AG09319 (cell line): ENCODE measurements around the gene HS3ST3B1.

ENCODE experiments used
- DNase-seq: peaks from one replicate; pipeline ENCODE4 v3.0.0-alpha.2; 2010; ENCODE audit warnings: low read depth; ENCODE audit errors: extremely low read depth
- TF ChIP-seq, protein P1 (sequence below): IDR thresholded peaks from 2 replicates; pipeline ENCODE4 v1.5.1; 2011; ENCODE audit warnings: low read depth, mild to moderate bottlenecking, inconsistent platforms, low read length, moderate library complexity

HS3ST3B1 gene

DNA sequence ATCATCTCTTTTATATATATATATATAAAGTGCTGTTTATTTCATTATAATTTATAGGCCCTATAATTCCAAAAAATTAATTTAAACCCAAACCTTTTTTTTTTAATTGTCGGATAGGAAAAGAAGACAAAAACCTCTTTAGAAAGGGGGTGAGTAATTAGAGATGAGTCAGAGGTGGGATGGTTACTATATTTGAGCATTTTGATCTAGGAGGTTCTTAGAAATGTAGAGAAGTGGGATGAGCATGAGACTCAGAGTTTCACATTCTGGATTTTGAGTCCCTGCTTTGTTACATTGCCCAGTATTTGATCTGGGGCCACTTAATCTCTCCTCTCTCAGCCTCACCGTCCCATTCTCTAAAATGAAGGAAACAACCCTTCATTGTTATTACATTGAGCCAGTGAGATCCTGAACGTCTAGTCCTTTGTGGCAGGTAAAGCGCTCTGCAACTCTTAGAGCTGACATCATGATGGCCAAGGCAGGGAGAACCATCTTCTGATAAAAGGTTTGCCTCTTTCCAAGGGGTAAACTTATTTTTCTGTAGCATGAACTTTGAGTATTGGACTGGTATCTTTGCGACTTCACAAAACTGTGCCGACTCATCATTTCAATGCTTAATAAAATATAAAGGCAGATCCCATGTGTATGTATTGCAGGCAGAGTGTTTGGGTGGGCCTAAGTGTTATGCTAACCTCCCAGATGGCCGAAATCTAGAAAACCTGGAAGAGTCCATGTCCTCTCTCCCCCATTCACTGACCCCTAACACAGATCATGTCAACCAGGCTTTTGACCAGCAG lies 21.3 kb downstream of the HS3ST3B1 start:
- TF ChIP-seq, protein P1, sequence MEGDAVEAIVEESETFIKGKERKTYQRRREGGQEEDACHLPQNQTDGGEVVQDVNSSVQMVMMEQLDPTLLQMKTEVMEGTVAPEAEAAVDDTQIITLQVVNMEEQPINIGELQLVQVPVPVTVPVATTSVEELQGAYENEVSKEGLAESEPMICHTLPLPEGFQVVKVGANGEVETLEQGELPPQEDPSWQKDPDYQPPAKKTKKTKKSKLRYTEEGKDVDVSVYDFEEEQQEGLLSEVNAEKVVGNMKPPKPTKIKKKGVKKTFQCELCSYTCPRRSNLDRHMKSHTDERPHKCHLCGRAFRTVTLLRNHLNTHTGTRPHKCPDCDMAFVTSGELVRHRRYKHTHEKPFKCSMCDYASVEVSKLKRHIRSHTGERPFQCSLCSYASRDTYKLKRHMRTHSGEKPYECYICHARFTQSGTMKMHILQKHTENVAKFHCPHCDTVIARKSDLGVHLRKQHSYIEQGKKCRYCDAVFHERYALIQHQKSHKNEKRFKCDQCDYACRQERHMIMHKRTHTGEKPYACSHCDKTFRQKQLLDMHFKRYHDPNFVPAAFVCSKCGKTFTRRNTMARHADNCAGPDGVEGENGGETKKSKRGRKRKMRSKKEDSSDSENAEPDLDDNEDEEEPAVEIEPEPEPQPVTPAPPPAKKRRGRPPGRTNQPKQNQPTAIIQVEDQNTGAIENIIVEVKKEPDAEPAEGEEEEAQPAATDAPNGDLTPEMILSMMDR = no peak
- no peak for DNase-seq

DNA sequence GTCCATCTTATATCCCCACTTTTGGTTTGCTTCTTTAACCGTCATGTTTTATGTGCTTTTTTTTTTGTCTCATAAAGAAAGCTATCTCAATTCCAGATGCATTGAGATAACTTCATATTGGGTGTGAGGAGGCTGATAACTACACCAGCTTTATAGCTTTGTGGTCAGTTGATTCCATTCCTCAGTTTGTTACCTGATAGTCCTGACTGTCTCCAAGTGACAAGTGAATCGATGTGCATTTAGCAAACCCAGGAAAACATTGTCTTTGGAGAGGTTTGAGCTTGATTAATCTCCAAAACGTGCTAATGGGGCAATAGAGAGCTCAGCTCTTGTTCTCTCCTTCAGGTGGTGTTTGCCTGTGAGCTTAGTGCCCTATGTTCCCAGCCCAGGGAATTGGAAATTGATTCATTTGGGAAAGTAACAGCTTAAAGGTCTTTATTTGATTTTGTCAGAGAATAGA lies 22.7 kb downstream of the HS3ST3B1 start:
- no peak for DNase-seq
- TF ChIP-seq, protein P1 = no peak

DNA sequence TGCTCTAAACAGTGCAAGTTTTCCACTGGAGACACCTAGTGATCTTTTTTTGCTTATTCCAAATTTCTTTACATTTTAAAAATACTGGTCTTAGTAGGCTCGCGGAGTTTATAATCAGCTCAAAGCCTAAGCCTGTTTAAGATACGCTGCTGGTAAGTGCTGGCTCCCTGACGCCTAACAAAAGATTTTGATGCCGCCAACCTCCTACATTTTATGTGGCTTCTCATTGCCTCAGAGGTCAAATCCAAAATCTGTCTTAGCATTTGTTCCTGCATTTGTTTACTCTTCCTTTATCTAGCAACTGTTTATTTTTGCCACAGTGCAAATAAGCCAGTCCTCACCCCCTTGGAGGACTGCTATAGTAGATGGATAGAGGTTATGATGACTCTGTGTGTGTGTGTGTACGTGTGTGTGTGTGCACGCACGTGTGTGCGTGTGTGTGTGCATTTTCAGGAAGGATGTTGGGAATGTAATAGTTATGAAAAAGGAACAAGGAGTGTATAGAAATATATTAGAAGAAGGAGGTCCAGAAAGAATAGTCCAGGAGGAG lies 24.8 kb downstream of the HS3ST3B1 start:
- no peak for DNase-seq
- TF ChIP-seq, protein P1 = no peak

DNA sequence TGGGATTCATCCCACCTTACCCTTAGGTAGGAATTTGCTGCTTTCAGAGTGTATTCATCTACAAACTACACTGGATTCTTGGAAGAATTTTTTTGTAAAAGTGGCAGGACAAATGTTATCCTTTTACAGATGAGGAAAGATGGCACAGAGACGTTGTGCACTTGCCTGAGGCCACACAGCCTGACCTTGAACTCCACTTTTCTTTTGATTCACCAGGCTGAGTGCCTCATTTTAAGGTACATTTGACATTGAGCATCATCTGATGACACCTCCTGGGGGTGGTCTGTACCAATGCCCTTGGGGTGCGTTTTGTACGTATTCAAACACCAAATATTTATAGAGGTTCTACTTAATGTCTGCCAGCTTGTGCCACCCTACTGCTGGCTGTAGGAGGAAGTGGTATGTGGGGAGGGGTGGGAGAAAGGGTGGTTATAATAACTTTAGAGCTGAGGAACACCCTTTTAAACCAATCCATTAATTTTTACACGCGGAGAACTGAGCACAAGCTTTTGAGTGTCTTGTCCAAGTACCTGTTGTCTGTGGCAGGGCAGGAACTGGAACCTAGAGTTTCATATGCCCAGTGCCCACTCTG lies 29.1 kb downstream of the HS3ST3B1 start:
- TF ChIP-seq, protein P1 = no peak

DNA sequence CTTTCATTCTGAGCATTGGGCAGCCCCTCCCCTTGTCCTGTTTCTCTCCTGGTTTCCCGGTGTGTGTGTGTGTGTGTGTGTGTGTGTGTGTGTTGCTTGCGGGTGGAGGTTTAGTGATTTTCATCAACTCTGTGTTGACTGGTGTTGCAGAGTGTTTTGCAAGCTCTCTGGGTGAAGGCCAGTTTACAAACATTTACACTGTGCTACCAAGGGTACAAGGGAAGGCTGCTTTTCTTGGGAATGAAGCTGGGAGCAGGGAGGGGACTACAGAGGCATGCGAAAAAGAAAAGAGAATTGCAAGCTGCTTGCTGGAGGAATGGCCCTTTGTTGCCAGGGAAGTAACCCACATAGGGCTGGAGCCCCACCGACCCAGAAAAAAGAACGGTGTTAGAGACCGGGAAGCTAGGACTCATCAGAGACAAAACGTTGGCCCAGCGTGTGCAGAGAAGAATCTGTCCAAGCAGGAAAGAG lies 29.6 kb downstream of the HS3ST3B1 start:
- peak; percentile 90 for DNase-seq
- TF ChIP-seq, protein P1 = no peak

More for the DNA sequence above, 29.1 kb downstream of the HS3ST3B1 start:
- DNase-seq = no peak

DNA sequence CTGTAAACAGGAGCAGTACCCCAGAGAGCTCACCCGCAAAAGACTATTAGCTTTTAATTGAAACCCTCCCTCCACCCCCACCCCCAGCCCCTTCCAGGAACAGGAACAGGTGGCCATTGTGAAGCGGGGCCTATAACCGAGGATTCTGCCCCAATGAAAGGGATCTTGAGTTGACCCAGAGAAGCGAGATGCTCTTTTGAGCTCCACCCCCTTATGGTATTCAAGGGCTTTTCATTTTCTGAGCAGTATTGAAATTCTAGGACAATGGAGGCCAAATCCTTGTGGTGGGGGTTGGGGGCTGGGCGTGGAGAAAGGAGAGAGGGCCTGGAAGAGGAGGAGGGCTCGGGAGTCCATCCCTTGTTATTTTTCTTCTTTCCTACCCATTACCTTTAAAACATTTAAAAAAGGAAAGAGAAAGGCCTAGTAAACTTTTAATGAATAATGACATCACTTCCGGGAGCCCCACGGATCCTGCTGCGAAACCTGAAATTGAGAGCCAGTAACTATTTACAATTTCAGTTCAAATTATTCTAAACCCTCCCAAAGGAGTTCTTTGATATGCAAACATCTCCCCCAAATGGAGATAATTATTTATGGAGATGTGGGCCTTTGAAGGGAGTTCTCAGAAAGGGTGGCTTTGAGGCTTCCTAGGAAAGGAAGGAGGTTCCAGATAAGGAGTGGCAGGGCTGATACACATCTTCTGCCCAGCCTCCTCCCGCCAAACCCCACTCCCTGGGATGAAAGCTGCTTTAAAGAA lies 30.5 kb downstream of the HS3ST3B1 start:
- TF ChIP-seq, protein P1 = no peak
- no peak for DNase-seq

DNA sequence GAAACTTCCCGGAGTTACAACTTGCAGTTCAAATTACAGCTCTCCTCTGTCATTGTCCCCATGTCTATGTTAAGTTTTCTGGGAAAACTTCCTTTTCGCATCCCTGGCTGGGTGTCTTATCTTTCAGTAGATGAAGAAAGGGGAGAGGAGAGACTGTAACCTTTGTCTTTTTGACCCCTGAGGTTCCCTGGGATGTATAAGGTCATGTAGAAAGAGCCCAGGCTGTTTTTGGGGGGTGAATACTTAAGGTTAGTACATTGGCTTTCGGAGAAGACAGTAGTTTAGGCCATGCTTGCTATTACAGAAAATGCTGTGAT lies 31.1 kb downstream of the HS3ST3B1 start:
- no peak for DNase-seq
- TF ChIP-seq, protein P1 = no peak
